ENCODE measurements around the gene EFCAB8.

GRCh38 chr20:32962053-32962452 lies 103.3 kb downstream of the EFCAB8 start:
- TF ChIP-seq ZNF70 (CRISPR knock-in tag; IDR thresholded peaks at IDR 0.05) (no peak), SNAI2 (CRISPR knock-in tag; IDR thresholded peaks at IDR 0.05) (no peak), PATZ1 (CRISPR knock-in tag; IDR thresholded peaks at IDR 0.05; ENCODE audit: borderline replicate concordance) (no peak), ZFP3 (CRISPR knock-in tag; IDR thresholded peaks at IDR 0.05) (no peak), ZC3H10 (CRISPR knock-in tag; IDR thresholded peaks at IDR 0.05) (no peak), GLIS3 (CRISPR knock-in tag; IDR thresholded peaks at IDR 0.05) (no peak)
- TF ChIP-seq, protein P1, sequence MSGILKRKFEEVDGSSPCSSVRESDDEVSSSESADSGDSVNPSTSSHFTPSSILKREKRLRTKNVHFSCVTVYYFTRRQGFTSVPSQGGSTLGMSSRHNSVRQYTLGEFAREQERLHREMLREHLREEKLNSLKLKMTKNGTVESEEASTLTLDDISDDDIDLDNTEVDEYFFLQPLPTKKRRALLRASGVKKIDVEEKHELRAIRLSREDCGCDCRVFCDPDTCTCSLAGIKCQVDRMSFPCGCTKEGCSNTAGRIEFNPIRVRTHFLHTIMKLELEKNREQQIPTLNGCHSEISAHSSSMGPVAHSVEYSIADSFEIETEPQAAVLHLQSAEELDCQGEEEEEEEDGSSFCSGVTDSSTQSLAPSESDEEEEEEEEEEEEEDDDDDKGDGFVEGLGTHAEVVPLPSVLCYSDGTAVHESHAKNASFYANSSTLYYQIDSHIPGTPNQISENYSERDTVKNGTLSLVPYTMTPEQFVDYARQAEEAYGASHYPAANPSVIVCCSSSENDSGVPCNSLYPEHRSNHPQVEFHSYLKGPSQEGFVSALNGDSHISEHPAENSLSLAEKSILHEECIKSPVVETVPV (CRISPR knock-in tag; IDR thresholded peaks at IDR 0.05): no peak
- TF ChIP-seq, protein P2, sequence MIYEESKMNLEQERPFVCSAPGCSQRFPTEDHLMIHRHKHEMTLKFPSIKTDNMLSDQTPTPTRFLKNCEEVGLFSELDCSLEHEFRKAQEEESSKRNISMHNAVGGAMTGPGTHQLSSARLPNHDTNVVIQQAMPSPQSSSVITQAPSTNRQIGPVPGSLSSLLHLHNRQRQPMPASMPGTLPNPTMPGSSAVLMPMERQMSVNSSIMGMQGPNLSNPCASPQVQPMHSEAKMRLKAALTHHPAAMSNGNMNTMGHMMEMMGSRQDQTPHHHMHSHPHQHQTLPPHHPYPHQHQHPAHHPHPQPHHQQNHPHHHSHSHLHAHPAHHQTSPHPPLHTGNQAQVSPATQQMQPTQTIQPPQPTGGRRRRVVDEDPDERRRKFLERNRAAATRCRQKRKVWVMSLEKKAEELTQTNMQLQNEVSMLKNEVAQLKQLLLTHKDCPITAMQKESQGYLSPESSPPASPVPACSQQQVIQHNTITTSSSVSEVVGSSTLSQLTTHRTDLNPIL (CRISPR knock-in tag; IDR thresholded peaks at IDR 0.05; ENCODE audit: low read depth): no peak

Data from SK-N-SH treated with all-trans-retinoic acid at 6 μM for 48 hours (cell line).